ENCODE results near the gene SMC4.

GRCh38 chr3:160368804-160369203, 30.6 kb upstream of the SMC4 start:
- TF ChIP-seq JUND (IDR thresholded peaks at IDR 0.05; ENCODE audit: low read length) (no peak), EP300 (IDR thresholded peaks at IDR 0.05; ENCODE audit: borderline replicate concordance in 1 of 2, low read depth in 2 of 2, low read length in 2 of 2) (no peak), CBX8 (IDR thresholded peaks at IDR 0.05; ENCODE audit: borderline replicate concordance, low read depth, low read length) (no peak), POLR2A (IDR thresholded peaks at IDR 0.05; ENCODE audit: control extremely low read depth in 1 of 2, low read depth in 2 of 2, low read length in 2 of 2) (no peak)
